NCI-H1694 (cell line): Measurements from ENCODE around the gene CCNB1IP1.
A peak's percentile ranks its signal among the peaks of the same experiment; 100 is the strongest.
"Not testable (repeated sequence)": the region's sequence is repeated elsewhere in the genome, so short reads cannot be mapped to it uniquely, and the experiment has no call there.

Experiments used
- DNase-seq: peaks from one replicate; lab custom pipeline; 2025; lab: John Stamatoyannopoulos, UW

Gene CCNB1IP1, protein sequence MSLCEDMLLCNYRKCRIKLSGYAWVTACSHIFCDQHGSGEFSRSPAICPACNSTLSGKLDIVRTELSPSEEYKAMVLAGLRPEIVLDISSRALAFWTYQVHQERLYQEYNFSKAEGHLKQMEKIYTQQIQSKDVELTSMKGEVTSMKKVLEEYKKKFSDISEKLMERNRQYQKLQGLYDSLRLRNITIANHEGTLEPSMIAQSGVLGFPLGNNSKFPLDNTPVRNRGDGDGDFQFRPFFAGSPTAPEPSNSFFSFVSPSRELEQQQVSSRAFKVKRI

DNA sequence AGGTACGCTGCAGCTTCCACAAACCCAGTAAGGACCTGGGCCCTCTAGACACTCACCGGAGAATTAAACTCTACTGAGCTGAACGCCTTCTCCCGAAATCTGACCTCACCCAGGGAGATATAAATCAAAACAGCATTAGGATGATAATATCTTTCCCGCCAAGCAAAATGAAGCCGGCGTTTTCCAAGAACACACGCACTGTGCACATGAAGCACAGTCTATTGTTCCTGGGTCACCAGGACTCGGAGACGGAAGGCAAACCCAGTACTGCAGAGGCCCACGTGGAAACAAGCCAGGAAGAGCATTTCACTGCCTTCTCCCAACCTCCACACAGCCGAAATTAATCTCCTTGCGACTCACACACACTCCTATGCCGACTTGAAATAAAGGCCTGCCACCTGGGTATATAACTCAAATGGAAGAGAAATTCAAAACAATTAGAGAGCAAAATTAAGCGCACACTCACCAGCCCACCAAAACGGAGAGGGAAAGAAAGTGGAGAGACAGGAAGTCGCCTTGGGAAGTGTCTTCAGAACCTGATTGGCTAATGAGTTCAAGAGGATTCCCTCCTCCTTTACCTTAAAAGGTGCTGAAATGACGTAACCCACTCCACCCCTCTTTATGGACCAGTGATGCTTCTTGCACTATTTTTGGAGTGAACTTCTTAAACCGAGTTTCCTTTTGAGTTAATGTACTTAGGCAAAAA lies at the start of gene CCNB1IP1:
Gene CCNB1IP1 (minus strand): TSS at position 492 of the 706 bp plus-strand sequence. CDS start 16,756 bp downstream, outside the sequence.
- DNase-seq: peak; percentile 90

DNA sequence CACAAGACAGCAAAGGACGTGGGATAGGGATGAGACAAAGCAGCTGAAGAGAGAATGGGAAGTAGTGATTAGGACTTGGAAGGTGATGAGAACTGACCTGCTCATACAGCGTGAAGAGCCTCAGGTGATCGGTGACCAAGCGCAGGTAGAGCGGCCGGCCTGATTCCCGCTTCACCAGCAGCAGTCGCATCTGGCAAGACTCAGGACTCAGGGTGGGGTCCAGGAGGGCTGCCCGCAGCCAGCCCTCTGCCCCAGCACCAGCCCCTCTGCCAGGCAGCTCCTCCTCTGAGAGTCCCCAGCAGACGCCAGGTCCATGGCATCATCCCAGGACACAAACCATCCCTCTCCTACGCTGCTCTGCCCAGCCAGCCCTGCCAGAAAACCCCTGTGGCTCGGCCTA lies 49.4 kb upstream of the CCNB1IP1 start:
- DNase-seq: no peak

DNA sequence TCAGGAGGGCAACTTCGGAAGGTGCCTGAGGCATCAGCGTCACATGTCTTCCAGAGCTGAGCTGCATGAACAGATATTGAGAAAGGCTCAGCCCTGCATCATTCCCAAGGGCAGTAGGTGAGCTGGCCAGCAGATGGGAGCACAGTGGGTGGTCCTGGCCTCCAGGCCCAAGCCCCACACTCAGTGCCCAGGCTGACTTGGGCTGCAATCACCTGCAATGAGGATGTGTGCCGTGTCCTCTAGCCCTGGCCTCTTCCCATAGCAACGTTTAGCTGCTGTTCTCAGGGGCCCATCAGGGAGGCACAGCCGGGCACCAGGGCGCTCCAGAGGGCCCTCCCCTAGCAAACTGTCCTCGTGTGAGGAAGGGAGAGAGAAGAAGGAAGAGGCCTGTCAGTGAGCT lies 48.3 kb upstream of the CCNB1IP1 start:
- no peak for DNase-seq

DNA sequence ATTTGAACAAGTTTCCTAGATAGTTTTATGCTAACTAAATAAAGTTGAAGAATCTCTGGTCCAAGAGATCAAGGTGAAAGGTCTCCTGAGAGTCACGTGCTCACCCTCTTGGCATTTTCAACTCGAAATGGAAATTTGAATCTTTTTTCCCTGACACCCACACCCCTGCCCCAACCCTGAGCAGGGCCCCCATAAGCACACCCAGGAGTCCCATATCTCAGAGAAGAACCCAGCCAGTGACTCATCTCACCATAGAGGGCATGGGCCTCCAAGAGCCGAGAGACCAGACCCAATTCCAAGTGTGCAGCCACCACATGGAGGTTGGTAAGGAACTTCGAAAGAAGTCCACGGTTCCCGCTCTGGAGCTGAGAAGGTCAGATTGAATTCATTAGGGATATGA lies 47.6 kb upstream of the CCNB1IP1 start:
- no peak for DNase-seq

DNA sequence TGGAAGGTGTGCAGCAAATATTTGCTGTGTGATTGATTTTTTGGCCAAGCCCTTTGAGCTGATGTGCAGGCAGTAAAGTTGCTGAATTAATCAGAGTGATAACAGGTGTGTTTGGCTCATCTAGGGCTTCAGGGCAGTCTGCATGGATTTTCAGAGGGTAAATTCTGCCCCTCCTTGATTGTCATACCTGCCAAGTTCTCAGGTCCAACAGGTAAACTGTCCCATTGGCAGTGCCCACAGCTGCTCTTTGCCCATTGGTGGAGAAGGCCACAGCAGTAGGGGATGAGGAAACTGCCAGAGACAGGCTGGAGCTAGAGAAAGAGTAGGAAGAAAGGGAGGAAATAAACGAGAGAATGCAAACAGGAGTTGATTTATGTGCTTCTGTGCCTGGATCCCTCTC lies 46.7 kb upstream of the CCNB1IP1 start:
- no peak for DNase-seq

DNA sequence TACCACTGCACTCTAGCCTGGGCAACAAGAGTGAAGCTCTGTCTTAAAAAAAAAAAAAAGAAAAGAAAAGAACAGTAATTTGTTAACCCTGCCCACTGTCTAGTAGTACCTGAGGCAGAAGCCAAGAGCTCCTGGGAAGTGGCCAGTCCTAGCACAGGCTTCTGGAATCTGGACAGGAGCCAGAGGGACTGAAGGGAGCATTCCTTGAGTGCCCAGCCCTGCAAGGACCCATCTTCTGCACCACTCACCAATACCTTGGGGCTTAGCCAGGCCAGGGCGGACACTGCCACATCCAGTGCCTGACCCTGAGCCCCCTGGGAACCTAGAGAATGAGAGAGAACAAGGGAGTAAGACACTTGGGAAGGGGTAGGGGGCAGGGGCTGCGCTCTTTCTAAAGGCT lies 44.1 kb upstream of the CCNB1IP1 start:
- DNase-seq: no peak

DNA sequence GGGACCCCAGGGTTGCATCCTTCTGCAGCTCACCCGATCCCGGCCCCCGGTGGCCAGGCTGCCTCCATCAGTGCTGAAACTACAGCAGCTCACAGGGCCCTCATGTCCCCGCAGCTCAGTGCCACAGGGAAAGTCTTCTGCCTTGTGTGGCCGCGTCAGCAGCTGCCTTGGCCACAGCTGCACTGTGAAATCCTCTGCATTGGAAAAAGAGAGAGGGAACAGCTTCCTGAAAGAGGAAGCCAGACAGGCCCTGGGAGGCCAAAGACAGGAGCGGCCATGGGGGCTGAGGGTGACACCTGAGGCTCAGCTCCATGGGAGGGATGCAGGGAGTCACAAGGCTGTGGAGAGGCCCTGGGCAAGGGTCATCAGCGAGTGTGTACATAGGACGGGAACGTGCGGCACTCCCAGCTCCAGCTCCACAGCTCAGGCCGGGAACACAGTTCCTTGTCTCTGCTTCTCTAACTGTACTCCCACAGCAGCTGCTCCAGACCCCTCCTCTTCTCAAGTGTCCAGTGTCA lies 43.1 kb upstream of the CCNB1IP1 start:
- no peak for DNase-seq

DNA sequence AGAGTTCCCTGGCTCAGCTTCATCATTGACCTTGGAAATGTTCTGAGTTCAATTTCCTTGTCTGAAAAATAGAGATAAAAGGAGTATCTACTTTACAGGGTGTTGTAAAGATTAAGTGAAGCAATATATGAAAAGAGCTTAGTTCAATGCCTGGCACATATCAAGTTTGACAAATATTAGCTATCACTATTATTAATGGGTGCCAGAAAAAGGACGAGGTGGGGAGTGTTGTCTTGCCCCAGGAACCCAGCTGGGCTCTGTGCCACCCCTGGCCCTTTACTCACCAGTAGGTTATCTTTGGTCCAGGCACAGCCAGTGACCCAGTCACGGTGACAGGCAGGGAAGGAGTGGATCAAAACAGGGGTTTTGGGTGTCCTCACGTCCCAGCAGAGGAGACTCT lies 42.4 kb upstream of the CCNB1IP1 start:
- DNase-seq: no peak

DNA sequence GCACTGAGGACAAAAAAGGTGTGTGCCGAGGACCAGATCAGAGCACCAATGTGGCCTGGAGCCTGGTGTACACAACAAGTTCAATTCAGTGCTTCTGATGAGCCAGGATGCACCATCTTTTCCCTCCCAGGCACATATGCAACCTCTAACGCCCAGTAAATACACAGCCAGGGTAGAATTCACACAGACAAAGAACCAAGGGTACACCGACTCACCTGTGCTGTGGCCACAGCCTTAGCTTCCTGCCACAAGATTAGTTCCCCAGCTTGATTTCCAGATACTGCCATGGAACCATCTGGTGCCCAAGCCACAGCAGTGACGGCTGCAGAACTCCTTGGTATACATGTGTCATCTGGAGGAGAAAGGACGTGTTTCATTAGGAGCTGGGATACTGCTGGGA lies 39.7 kb upstream of the CCNB1IP1 start:
- DNase-seq: no peak

DNA sequence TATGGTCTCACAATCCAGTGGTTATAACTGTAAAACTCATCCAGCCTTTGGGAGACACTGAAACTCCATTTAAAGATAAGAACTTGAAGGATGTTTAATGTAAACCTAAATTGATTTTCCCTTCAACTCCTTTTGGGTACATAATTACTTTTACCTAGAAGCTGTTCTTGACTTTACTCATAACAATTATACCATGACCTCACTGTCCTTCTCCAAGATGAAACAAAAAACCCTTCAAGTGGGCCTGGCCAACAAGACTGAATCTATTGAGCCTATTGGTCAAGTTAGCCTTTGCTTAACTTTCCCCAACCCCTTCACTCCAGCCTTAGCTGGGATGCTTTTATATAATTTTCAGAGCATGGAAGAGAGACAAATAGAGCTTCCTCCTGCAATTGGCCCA lies 32.8 kb upstream of the CCNB1IP1 start:
- no peak for DNase-seq

DNA sequence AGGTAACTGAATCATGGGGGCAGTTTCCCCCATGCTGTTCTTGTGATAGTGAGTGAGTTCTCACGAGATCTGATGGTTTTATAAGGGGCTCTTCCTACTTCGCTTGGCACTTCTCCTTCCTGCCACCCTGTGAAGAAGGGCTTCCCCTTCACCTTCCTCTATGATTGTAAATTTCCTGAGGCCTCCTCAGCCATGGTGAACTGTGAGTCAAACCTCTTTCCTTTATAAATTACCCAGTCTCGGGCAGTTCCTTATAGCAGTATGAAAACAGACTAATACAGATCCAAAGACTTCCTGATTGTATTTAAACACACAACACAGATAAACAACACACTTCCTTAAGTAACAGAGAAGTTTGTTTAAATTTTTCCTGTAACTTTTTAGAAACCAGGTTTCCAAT lies 25.4 kb upstream of the CCNB1IP1 start:
- DNase-seq: not testable (repeated sequence)

DNA sequence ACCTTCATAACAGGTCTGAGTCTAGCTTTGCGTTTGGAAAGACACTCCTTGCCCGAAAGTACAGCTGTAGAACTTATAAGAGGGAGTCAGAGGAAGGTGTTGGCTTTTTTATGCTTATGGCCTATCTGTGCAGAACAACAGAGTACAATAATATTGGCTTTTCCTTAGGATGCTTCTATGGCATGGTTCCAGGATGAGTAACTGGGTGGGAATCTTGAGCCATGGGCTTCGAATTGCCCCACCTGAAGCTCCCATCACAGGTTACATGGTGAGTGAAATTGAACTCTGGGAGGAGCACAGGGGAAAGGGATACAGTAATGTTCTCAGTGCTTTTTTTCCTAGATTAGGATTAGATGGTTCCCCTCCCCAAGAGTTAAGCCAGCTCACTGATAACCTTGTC lies 23.3 kb upstream of the CCNB1IP1 start:
- no peak for DNase-seq

DNA sequence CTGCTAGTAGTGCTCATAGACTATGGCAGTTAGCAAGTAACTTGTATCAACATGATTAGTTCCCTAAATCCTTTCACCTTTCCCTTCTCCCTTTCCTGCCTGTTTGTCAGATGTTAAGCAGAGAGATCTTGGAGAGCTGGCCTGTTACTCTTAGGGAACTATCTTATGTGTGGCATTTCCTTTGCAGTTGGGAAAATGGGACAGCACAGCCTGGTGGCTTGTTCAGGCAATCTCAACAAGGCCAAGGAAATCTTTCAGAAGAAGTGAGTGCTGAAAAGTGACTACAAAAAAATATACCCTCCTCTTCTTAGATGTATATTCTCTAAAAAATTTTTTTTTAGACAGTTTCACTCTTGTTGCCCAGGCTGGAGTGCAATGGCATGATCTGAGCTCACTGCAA lies 17.8 kb upstream of the CCNB1IP1 start:
- DNase-seq: no peak

DNA sequence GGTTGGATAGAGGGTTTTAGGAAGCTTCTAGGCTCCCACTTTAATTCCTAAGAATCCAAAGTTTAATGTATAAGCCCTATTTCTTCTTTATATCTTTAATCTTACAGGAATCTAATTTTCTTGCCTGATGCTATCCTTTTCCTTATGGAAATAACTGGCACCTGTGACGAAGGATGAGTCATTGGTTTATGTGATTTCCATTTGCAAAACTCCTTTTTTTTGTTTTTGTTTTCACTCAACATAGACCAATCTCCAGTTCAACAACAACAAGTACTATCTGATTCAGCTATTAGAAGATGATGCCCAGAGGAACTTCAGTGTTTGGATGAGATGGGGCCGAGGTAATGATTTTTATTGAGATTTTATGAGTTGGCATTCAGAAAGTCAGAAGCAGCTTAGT lies 17.2 kb upstream of the CCNB1IP1 start:
- DNase-seq: no peak

DNA sequence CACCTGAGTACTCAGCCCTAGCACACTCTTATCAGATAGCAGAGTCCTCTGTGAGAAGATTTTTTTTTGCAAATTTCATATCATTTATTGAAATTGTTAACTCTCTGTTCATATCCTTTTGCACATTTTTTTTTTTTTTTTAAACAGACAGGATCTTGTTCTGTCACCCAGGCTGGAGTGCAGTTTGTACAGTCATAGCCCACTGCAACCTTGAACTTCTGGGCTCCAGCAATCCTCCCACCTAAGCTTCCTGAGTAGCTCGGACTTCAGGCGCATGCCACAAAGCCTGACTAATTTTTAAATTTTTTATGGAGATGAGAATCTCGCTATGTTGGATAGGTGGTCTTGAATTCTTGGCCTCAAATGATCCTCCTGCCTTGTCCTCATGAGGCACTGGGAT lies 14.7 kb upstream of the CCNB1IP1 start:
- DNase-seq: no peak

DNA sequence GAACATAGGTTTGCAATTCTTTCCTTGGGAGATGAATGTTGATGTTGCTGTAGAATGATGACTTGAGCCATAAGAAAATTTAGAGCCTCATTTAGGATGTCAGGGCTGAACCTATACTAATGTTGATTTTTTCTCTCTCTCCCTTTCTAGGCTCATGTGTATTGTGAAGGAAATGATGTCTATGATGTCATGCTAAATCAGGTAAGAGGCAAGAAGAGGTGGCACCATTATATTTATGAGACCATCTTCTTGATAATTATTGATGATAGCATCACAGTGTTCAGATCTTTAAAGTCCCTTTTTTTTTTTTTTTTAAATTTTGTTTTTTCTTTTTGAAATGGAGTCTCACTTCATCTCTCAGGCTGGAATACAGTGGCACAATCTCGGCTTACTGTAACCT lies 13.6 kb upstream of the CCNB1IP1 start:
- DNase-seq: no peak

DNA sequence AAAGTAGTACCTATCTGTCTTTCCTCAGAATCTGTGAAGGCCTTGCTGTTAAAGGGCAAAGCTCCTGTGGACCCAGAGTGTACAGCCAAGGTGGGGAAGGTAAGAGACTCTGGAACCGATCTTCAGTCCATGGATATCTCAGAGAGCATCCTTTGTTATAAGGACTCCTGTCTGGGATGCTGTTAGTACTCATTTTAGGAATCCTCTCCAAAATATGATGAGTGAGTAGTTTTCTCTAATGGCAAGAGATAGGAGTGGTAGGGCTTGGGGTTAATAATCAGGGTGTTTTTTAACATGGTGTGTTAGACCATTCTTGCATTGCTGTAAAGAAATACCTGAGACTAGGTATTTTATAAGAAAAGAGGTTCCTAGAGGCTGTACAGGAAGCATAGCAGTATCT lies 12.3 kb upstream of the CCNB1IP1 start:
- no peak for DNase-seq

DNA sequence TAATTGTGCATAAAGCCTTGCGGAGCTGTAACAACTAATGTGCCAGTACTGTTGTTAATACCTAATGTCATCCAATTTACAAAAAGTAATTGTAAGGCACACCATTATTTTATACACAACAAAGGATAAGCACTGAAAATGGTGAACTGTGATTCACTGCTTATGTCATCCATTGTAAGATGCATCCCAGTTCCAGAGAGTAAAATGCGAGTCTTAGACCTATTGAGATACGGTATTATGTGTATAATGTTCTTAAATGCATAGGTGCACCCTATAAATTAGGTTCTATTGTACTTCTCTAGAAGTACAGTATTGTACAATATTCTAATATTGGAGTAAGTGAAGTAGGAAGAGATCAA lies 10.8 kb upstream of the CCNB1IP1 start:
- DNase-seq: no peak

DNA sequence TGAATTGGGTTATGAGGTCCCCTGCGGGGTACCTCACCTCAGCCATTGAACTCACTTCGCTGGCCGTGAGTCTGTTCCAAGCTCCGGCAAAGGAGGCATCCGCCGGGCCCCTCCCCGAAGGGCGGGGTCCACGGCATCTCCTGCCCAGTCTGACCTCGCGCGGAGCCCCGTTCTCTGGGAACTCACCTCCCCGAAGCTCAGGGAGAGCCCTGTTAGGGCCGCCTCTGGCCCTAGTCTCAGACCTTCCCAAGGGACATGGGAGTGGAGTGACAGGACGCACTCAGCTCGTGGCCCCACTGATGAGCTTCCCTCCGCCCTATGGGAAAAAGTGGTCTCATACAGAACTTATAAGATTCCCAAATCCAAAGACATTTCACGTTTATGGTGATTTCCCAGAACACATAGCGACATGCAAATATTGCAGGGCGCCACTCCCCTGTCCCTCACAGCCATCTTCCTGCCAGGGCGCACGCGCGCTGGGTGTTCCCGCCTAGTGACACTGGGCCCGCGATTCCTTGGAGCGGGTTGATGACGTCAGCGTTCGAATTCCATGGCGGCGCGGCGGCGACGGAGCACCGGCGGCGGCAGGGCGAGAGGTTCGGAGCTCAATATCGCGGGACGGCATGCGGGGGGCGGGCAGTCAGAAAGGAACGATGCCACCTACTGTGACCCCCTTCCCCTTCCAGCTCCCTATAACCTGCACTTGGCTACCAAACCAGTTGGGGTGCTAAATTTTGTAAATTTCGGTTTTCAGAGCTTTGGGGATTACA lies 10.2 kb upstream of the CCNB1IP1 start, which contains the start of gene PARP2:
Gene PARP2 (plus strand): TSS at position 544 of the 770 bp plus-strand sequence. CDS start 7 bp downstream, at position 551.
- peak; percentile 100 for DNase-seq

DNA sequence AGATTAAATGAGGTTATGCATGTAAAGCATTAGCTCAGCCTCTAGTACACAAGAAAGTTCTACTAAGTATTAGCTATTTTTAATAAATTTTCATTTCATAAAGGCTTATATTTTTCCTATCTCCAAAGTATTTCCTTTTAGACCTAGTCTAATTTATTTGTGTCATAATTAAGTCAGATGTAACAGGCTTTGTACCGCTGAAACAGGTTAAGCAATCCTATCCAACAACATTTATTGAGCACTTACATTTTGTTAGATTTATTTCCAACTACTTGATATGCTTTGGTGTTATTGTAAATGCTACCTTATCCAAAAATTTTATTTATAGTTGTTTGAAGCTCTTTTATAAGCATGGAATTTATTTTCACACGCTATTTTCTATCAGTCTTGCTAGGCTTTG lies 8.6 kb upstream of the CCNB1IP1 start:
- no peak for DNase-seq

DNA sequence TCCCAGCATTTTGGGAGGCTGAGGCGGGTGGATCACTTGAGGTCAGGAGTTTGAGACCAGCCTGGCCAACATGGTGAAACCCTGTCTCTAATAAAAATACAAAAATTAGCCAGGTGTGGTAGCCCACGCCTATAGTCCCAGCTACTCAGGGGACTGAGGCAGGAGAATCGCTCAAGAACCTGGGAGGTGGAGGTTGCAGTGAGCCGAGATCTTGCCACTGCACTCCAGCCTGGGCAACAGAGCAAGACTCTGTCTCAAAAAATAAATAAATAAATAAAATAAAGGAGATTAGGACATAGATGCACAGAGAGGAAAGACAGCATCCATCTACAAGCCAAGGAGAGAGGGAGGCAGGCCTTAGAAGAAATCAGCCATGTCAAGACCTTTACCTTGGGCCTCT lies 8.0 kb upstream of the CCNB1IP1 start:
- DNase-seq: not testable (repeated sequence)

DNA sequence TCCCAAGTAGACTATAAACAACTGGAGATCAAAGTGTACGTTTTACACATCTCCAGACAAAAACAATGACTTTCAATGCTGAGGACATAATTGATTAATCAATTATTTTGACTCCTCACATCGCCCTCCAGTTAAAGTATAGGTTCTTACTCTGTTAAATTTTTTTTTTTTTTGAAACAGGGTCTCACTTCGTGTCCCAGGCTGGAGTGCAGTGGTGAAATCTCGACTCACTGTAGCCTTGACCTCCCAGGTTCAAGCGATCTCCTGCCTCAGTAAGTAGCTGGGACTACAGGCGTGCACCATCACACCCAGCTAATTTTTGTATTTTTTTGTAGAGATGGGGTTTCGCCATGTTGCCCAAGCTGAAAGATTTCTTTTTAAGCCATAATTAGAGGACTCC lies 938 bp upstream of the CCNB1IP1 start:
- DNase-seq: no peak

DNA sequence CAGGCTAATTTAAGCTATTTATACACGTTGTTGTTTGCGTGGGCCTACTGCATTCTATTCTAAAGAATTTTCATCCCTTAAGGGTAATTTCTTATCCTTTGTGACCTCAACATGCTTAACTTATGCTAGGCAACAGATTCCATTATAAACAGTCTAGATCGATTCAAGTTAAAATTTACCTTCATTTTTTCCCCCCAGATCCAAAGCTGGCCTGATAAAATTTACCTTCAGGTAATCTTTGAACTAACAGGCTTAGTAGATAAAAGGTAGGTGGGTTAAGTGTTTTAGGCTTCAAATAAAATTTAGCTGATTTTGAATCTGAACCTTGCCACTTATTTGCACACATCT lies 389 bp upstream of the CCNB1IP1 start:
- no peak for DNase-seq
